MCF 10A (cell line): ENCODE measurements around the gene NCAM1. TPM values are rescaled to one million over a fixed set of nuclear protein-coding genes. Genes with fewer than 3 reads are reported as not detected.
A peak's percentile ranks its signal among the peaks of the same experiment; 100 is the strongest.

Experiments used
- BruUV-seq: library from RNA; stranded (reverse); fragments of 400-500 nt; replicated peaks from 2 replicates; lab custom pipeline; 2021; lab: Mats Ljungman, UMichigan
- CTCF ChIA-PET: fragments of 300-600 bp; sonication (Branson Sonifier 250); formaldehyde crosslinking; extraction: SDS; loops from one replicate; lab custom pipeline; 2021; ENCODE audit warnings: antibody characterized with exemption, inconsistent platforms; lab: Yijun Ruan, JAX
- POLR2A ChIA-PET: fragments of 300-600, 350-650 bp; sonication (Branson Sonifier 250); formaldehyde crosslinking; extraction: SDS; loops from one replicate; lab custom pipeline; 2020; ENCODE audit warnings: antibody characterized with exemption, inconsistent platforms; lab: Yijun Ruan, JAX
- DNase-seq: peaks from one replicate; pipeline ENCODE4 v3.0.0-alpha.2; 2018; ENCODE audit not compliant: unreplicated experiment
- H3K27ac Mint-ChIP-seq: one replicate; pipeline ENCODE4 v1.8.0; 2022; ENCODE audit warnings: mild to moderate bottlenecking, low read depth, mixed read lengths; ENCODE audit not compliant: unreplicated experiment
- H3K27me3 Mint-ChIP-seq: one replicate; pipeline ENCODE4 v1.8.0; 2022; ENCODE audit warnings: mixed read lengths; ENCODE audit not compliant: insufficient read depth, unreplicated experiment
- H3K36me3 Mint-ChIP-seq: one replicate; pipeline ENCODE4 v1.8.0; 2022; ENCODE audit warnings: mild to moderate bottlenecking, moderate library complexity, mixed read lengths; ENCODE audit not compliant: insufficient read depth, unreplicated experiment
- H3K4me1 Mint-ChIP-seq: one replicate; pipeline ENCODE4 v1.8.0; 2022; ENCODE audit warnings: mixed read lengths; ENCODE audit not compliant: insufficient read depth, unreplicated experiment
- H3K4me3 Mint-ChIP-seq: one replicate; pipeline ENCODE4 v1.8.0; 2022; ENCODE audit warnings: mild to moderate bottlenecking, moderate library complexity, mixed read lengths; ENCODE audit not compliant: unreplicated experiment
- H3K9me3 Mint-ChIP-seq: one replicate; pipeline ENCODE4 v1.8.0; 2022; ENCODE audit warnings: mixed read lengths; ENCODE audit not compliant: unreplicated experiment
- intact Hi-C: fragments of 100-400 bp; cut with micrococcal nuclease; formaldehyde crosslinking; loops from 2 replicates; pipeline ENCODE4 v1.14.1; 2022
- total RNA-seq: library from RNA; stranded (reverse); gene quantifications from 2 replicates; pipeline ENCODE4 v1.2.3, GENCODE V29; 2022
- TF ChIP-seq, protein P1 (sequence below): fragments of 200-600 bp; IDR thresholded peaks from one replicate; pipeline ENCODE4 v1.8.0; 2022; ENCODE audit warnings: antibody characterized with exemption, mild to moderate bottlenecking; ENCODE audit not compliant: unreplicated experiment

The NCAM1 gene
- total RNA-seq, 1 experiment from 2014 or later = 0.19 TPM

DNA sequence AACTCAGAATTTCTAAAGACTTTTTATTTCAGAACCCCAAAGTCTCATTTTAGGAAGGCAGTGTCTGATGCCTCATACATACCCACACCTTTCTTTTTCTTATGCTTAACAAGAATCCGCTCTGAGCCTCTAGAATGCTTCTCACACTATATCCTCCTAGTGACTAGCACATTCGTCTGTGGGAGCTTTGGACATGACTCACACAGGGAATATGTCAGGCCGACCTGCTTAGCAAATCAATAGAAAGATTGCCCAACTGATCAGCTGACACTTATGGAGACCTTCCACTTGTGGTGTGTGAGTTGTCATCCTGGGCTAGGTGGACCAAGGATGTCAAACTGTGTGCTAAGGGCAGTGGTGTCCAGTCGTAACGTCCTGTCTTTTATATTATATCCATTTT lies 223.3 kb downstream of the NCAM1 start:
- intact Hi-C loops = no loop called here
- Mint-ChIP-seq H3K27ac (peak overlapping the region; percentile 67), H3K36me3 (no peaks in the 10 kb centered on the region), H3K9me3 (no peaks in the 10 kb centered on the region), H3K4me1 (peaks cover 14% of the 10 kb centered on the region), H3K4me3 (no peak overlapping the region), H3K27me3 (no peaks in the 10 kb centered on the region)
- ChIA-PET POLR2A (interaction anchor here (0.7 to 1.6 kb wide), 5 partner anchors 11 to 962 kb away, joined by 3 to 5 read pairs (median 3); partner anchors contain the start of gene TTC12), CTCF (interaction anchor here (0.6 kb wide), 2 partner anchors 50 to 394 kb away, joined by 3 read pairs; no protein-coding TSS in a partner anchor)
- TF ChIP-seq, protein P1, sequence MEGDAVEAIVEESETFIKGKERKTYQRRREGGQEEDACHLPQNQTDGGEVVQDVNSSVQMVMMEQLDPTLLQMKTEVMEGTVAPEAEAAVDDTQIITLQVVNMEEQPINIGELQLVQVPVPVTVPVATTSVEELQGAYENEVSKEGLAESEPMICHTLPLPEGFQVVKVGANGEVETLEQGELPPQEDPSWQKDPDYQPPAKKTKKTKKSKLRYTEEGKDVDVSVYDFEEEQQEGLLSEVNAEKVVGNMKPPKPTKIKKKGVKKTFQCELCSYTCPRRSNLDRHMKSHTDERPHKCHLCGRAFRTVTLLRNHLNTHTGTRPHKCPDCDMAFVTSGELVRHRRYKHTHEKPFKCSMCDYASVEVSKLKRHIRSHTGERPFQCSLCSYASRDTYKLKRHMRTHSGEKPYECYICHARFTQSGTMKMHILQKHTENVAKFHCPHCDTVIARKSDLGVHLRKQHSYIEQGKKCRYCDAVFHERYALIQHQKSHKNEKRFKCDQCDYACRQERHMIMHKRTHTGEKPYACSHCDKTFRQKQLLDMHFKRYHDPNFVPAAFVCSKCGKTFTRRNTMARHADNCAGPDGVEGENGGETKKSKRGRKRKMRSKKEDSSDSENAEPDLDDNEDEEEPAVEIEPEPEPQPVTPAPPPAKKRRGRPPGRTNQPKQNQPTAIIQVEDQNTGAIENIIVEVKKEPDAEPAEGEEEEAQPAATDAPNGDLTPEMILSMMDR = no peak
- peak; percentile 89 for DNase-seq
- no TSS peak for BruUV-seq

DNA sequence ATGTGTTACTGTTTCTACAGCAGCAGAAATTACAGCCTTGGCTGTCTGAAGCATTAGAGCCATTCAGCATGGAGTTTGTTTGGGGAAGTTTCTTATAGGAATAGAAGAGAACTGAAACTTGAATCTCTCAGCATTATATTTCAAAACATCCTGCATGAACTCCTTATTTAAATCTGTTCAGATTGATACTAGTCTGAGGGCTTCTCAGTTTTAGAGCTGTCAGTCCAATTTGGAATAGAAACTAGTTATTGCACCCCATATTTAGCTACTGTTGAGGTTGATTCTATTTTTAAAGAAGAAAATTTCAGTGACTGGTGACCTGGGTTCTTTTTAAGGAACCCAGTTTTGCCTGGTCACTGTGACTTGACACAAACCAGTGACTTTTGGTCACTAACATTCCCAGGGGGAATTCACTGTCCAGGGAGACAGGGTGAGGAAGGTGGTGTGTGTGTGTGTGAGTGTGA lies 227.2 kb downstream of the NCAM1 start:
- POLR2A ChIA-PET = interaction anchor here (0.7 kb wide), 1 partner anchor 47 kb away, joined by 3 read pairs; no protein-coding TSS in a partner anchor
- intact Hi-C loops = no loop called here
- CTCF ChIA-PET = interaction anchor here (1.1 kb wide), 1 partner anchor 16 kb away, joined by 3 read pairs; no protein-coding TSS in a partner anchor
- Mint-ChIP-seq H3K36me3 (no peaks in the 10 kb centered on the region), H3K27ac (peak overlapping the region; percentile 27), H3K9me3 (no peaks in the 10 kb centered on the region), H3K4me1 (peaks cover 37% of the 10 kb centered on the region), H3K27me3 (no peaks in the 10 kb centered on the region), H3K4me3 (no peak overlapping the region)
- TF ChIP-seq, protein P1 = no peak
- no TSS peak for BruUV-seq
- no peak for DNase-seq

DNA sequence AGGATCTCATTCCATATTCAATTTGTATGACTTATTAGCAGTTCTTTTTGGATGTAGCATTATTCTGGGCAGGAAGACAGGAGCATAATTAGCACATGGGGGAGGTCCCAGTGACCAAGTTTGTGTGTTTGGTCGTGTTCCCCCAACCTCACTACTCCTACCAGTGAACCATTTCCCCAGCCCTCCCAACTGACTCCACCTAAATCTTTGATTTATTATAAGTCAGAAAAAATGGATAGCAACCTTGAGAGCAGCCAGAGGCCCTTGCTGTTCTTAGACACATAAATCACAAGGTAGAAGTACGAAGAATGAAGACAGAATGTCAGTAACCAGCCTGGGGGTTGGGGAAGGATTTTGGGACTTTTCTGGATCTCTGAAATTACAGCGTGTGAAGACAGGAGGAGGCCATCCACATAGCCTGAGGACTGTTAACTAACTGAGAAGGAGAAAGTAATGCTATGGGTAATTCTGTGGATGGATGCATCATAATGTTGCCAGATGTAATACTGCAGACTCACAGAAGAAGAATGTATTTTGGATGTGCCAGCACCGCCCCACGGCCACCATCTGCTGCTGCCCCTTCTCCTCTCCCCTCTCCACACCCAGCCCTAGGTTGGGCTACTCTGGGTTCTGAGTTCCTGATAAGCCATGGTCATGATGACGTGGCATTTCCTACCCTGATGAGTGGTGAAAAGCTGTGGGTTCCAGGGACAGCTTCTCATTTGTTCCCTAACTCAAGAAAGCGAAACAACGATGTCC lies 228.9 kb downstream of the NCAM1 start:
- H3K4me1 Mint-ChIP-seq = peaks cover 25% of the 10 kb centered on the region
- peak; percentile 45 for DNase-seq
- POLR2A ChIA-PET = no interaction called here

More for the DNA sequence above, 228.9 kb downstream of the NCAM1 start:
- TSS peak; percentile 89 for BruUV-seq
- CTCF ChIA-PET = no interaction called here
- Mint-ChIP-seq H3K27me3 (no peaks in the 10 kb centered on the region), H3K9me3 (no peaks in the 10 kb centered on the region), H3K27ac (peak overlapping the region; percentile 58), H3K4me3 (peak overlapping the region; percentile 1), H3K36me3 (no peaks in the 10 kb centered on the region)
- intact Hi-C loops = no loop called here
- TF ChIP-seq, protein P1 = no peak
